ENCODE data around the gene FARS2.

GRCh38 chr6:5425267-5425666 lies 164.0 kb downstream of the FARS2 start:
- TF ChIP-seq EZH2 (IDR thresholded peaks at IDR 0.05; ENCODE audit: borderline replicate concordance, low read depth, low read length, severe bottlenecking) (no peak), CTCF (IDR thresholded peaks at IDR 0.05; ENCODE audit: borderline replicate concordance, extremely low read depth, low read length, poor library complexity, severe bottlenecking) (no peak)
